ENCODE data around the gene ECD. TPM values are rescaled to one million over a fixed set of nuclear protein-coding genes. Genes with fewer than 3 reads are reported as not detected.
"Not testable (repeated sequence)": the region's sequence is repeated elsewhere in the genome, so short reads cannot be mapped to it uniquely, and the experiment has no call there.

The ECD gene
- total RNA-seq, 1 donor from 2014 or later: 38.4 TPM

DNA sequence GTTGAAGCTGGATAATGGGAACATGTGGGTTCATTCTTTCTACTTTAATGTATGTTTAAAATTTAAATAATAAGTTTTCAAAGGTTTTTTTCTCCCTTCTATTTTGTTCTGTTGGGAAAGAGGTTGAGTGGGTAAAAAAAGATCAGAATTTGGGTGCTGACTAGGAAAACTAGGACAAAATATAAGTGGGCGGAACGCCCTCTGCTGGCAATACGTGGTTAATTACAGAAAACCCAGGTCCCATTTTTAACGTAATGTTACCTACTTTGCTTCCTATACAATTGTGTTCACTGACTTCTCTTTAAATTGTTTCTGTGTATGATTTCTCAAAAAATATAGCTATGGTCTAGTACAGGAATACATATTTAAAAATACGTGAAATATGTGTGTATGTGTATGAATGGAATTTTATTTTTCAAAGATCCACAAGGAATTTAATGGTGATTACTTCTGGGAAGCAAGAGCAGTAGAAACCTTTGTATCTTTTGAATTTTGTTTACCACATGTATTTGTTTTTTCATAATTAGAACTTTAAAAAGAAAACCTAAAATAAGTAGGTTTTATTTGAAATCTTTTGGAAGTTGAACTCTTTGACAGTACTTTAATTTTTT, 8.7 kb downstream of the ECD start:
- no peaks in the 10 kb centered on the region for H3K27me3 ChIP-seq (ENCODE audit: control insufficient read depth, insufficient read depth, low read length)
- H3K36me3 ChIP-seq (ENCODE audit: control insufficient read depth, insufficient read depth, low read length): no peaks in the 10 kb centered on the region
- TF ChIP-seq, protein P1, sequence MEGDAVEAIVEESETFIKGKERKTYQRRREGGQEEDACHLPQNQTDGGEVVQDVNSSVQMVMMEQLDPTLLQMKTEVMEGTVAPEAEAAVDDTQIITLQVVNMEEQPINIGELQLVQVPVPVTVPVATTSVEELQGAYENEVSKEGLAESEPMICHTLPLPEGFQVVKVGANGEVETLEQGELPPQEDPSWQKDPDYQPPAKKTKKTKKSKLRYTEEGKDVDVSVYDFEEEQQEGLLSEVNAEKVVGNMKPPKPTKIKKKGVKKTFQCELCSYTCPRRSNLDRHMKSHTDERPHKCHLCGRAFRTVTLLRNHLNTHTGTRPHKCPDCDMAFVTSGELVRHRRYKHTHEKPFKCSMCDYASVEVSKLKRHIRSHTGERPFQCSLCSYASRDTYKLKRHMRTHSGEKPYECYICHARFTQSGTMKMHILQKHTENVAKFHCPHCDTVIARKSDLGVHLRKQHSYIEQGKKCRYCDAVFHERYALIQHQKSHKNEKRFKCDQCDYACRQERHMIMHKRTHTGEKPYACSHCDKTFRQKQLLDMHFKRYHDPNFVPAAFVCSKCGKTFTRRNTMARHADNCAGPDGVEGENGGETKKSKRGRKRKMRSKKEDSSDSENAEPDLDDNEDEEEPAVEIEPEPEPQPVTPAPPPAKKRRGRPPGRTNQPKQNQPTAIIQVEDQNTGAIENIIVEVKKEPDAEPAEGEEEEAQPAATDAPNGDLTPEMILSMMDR (IDR thresholded peaks at IDR 0.05; ENCODE audit: insufficient read depth, low read length, poor library complexity, severe bottlenecking): peak; percentile 73
- no peak overlapping the region for H3K4me3 ChIP-seq (ENCODE audit: low read depth, low read length)
- no peak for DNase-seq (ENCODE audit: low read depth)

DNA sequence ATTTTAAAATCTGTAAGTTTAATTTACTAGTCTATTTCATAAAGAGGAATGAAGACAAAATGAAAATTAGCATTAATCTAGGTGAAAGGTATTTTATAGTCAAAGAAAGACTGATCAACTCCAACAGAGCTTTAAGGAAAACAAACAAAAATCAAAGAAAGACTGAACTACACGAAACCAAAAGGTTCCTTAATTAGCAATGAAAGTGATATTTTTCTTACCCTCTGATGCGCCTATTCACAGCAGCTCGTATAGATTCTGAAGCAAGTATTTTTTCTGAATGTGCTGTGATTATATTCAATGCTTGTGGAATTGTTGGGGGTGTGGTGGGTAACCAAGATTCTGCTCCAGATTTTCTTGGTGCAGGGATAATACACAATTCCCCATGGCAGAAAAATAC, 11.8 kb downstream of the ECD start:
- DNase-seq (ENCODE audit: low read depth): no peak
- TF ChIP-seq, protein P1 (IDR thresholded peaks at IDR 0.05; ENCODE audit: insufficient read depth, low read length, poor library complexity, severe bottlenecking): no peak
- H3K36me3 ChIP-seq (ENCODE audit: control insufficient read depth, insufficient read depth, low read length): no peaks in the 10 kb centered on the region

DNA sequence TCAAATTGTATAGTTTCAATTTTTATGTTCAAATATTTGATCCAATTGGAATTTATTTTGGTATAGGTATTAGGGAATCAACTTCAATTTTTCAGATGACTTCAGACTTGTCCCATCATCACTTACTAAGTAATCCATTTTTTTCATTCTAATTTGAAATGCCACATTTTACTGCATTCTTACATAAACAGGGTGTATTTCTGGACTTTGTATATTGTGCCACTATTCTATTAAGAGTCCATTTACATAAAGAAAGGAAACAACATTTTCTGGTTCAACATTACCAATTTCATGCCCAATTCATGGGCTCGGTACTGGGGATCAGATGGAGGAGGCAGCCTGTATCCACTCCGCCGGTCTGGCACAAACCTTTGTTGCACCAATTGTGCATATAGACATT, 15.8 kb downstream of the ECD start:
- Histone ChIP-seq H3K36me3 (ENCODE audit: control insufficient read depth, insufficient read depth, low read length) (peaks cover 2% of the 10 kb centered on the region), H3K27me3 (ENCODE audit: control insufficient read depth, insufficient read depth, low read length) (no peaks in the 10 kb centered on the region), H3K4me3 (ENCODE audit: low read depth, low read length) (no peak overlapping the region)
- TF ChIP-seq, protein P1 (IDR thresholded peaks at IDR 0.05; ENCODE audit: insufficient read depth, low read length, poor library complexity, severe bottlenecking): no peak
- DNase-seq (ENCODE audit: low read depth): no peak

More for the DNA sequence above, 11.8 kb downstream of the ECD start:
- H3K27me3 ChIP-seq (ENCODE audit: control insufficient read depth, insufficient read depth, low read length): no peaks in the 10 kb centered on the region
- no peak overlapping the region for H3K4me3 ChIP-seq (ENCODE audit: low read depth, low read length)

DNA sequence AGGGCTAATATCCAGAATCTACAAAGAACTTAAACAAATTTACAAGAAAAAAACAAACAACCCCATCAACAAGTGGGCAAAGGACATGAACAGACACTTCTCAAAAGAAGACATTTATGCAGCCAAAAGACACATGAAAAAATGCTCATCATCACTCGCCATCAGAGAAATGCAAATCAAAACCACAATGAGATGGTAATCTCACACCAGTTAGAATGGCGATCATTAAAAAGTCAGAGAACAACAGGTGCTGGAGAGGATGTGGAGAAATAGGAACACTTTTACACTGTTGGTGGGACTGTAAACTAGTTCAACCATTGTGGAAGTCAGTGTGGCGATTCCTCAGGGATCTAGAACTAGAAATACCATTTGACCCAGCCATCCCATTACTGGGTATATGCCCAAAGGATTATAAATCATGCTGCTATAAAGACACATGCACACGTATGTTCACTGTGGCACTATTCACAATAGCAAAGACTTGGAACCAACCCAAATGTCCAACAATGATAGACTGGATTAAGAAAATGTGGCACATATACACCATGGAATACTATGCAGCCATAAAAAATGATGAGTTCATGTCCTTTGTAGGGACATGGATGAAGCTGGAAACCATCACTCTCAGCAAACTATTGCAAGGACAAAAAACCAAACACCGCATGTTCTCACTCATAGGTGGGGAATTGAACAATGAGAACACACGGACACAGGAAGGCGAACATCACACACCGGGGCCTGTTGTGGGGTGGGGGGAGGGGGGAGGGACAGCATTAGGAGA, 17.0 kb downstream of the ECD start:
- H3K4me3 ChIP-seq (ENCODE audit: low read depth, low read length); H3K36me3 ChIP-seq (ENCODE audit: control insufficient read depth, insufficient read depth, low read length); DNase-seq (ENCODE audit: low read depth); H3K27me3 ChIP-seq (ENCODE audit: control insufficient read depth, insufficient read depth, low read length): not testable (repeated sequence)

DNA sequence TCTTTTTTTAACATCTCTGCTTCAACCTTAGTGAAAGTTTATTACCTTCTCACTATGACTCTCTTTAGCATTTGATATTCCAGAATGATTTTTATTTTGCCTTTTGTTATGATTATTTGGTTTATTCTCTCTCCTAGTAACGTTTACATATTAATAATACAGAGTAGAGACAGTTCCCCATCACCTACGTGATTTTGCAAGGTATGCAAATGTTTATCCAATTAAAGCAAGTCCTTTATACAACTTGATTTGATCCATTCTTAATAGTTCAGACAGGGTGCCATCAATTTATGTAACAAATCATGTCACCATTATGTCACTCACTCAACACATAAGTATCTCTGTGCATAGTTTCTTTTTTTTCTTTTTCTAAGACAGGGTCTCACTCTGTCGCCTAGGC, 26.2 kb downstream of the ECD start:
- Histone ChIP-seq H3K36me3 (ENCODE audit: control insufficient read depth, insufficient read depth, low read length) (no peaks in the 10 kb centered on the region), H3K4me3 (ENCODE audit: low read depth, low read length) (no peak overlapping the region), H3K27me3 (ENCODE audit: control insufficient read depth, insufficient read depth, low read length) (no peaks in the 10 kb centered on the region)
- TF ChIP-seq, protein P1 (IDR thresholded peaks at IDR 0.05; ENCODE audit: insufficient read depth, low read length, poor library complexity, severe bottlenecking): no peak
- no peak for DNase-seq (ENCODE audit: low read depth)

DNA sequence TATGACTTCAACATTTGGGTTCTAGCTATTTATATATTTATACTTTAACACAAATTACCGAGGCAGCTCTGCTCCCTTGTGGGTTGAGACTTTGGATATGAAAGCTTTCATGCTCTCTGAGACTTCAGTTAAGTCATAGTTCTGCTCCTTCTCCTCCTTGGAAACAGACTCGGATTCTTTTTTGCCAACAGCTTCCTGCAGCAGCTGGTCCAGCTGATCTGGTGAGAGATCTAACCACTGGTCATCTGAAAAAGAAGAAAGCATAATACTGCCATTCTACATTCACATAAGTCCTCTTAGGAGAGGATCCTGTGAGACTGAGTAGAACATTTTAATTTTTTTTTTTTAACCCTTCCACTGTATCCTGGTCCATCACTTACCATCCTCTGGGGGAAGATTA, 28.6 kb downstream of the ECD start:
- no peaks in the 10 kb centered on the region for H3K36me3 ChIP-seq (ENCODE audit: control insufficient read depth, insufficient read depth, low read length)

More for the DNA sequence above, 28.6 kb downstream of the ECD start:
- Histone ChIP-seq H3K27me3 (ENCODE audit: control insufficient read depth, insufficient read depth, low read length) (no peaks in the 10 kb centered on the region), H3K4me3 (ENCODE audit: low read depth, low read length) (no peak overlapping the region)
- DNase-seq (ENCODE audit: low read depth): no peak
- TF ChIP-seq, protein P1 (IDR thresholded peaks at IDR 0.05; ENCODE audit: insufficient read depth, low read length, poor library complexity, severe bottlenecking): no peak

All from kidney epithelial cell (primary cell).